ENCODE measurements around the gene RNASE12.

DNA sequence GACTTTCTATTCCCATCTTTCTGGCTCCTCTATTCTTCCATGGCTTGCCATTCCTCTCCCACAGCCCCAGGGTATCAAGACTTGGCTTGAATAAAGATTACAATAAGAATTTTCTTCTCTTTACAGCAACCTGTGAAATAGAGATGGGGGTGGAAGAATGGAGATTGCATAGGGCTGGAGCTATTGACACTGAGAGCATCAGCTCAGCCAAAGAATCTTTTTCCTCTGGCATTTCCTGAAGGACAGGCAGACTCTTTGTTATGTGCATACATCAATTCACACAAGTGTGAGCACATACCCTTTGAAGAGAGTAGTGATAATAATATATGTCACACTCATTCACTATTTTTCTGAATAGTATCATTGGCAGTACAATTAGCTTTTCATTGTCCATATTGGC lies 8.0 kb downstream of the RNASE12 start:
- TF ChIP-seq, protein P1, sequence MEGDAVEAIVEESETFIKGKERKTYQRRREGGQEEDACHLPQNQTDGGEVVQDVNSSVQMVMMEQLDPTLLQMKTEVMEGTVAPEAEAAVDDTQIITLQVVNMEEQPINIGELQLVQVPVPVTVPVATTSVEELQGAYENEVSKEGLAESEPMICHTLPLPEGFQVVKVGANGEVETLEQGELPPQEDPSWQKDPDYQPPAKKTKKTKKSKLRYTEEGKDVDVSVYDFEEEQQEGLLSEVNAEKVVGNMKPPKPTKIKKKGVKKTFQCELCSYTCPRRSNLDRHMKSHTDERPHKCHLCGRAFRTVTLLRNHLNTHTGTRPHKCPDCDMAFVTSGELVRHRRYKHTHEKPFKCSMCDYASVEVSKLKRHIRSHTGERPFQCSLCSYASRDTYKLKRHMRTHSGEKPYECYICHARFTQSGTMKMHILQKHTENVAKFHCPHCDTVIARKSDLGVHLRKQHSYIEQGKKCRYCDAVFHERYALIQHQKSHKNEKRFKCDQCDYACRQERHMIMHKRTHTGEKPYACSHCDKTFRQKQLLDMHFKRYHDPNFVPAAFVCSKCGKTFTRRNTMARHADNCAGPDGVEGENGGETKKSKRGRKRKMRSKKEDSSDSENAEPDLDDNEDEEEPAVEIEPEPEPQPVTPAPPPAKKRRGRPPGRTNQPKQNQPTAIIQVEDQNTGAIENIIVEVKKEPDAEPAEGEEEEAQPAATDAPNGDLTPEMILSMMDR (conservative IDR thresholded peaks at IDR 0.05; ENCODE audit: low read depth, low read length), result no peak
- no peak for TF ChIP-seq EZH2 (IDR thresholded peaks at IDR 0.05; ENCODE audit: borderline replicate concordance, low read depth, low read length, poor library complexity, severe bottlenecking)
